SK-N-SH (cell line): ENCODE results near the gene ERLIN1. TPM values are rescaled to one million over a fixed set of nuclear protein-coding genes. Genes with fewer than 3 reads are reported as not detected.

ENCODE experiments used
- CTCF ChIA-PET: fragments of 300-600, 350-600 bp; formaldehyde crosslinking; extraction: SDS; loops from one replicate; lab custom pipeline; 2021; lab: Yijun Ruan, JAX
- POLR2A ChIA-PET: fragments of 350-600 bp; sonication (Branson Sonifier 250); formaldehyde crosslinking; extraction: SDS; loops from one replicate; lab custom pipeline; 2020; ENCODE audit warnings: antibody characterized with exemption, inconsistent platforms; lab: Yijun Ruan, JAX
- DNase-seq: peaks from one replicate; pipeline ENCODE4 v3.0.0; 2012
- H2AFZ ChIP-seq: fragments of 200-600 bp; sonication (generic); 2 replicates; pipeline ENCODE4 v1.8.1; 2016; ENCODE audit warnings: antibody characterized with exemption, mild to moderate bottlenecking, low read depth
- H3F3A ChIP-seq: fragments of 200-600 bp; sonication (generic); replicated peaks from 2 replicates; pipeline ENCODE3; 2016; ENCODE audit warnings: antibody characterized with exemption, mild to moderate bottlenecking; ENCODE audit not compliant: insufficient read depth
- H3K27ac ChIP-seq, 2 experiments: fragments of 200-500 bp in 1 of 2; fragments of 200-600 bp in 1 of 2; sonication (Bioruptor generic) in 1 of 2; sonication (generic), shearing (Covaris generic) in 1 of 2; 2 replicates each; pipeline versions ENCODE4 v1.5.1 to v1.6.1; 2014 to 2016; ENCODE audit warnings: low read depth in 2 of 2, inconsistent platforms in 1 of 2, low read length in 1 of 2, mild to moderate bottlenecking in 1 of 2, mixed read lengths in 1 of 2
- H3K27me3 ChIP-seq: fragments of 200-600 bp; sonication (generic), shearing (Covaris generic); 2 replicates; pipeline ENCODE4 v1.6.1; 2016; ENCODE audit warnings: mixed run types; ENCODE audit not compliant: insufficient read depth
- H3K36me3 ChIP-seq, 2 experiments: fragments of 200-500 bp in 1 of 2; fragments of 200-600 bp in 1 of 2; sonication (Bioruptor generic) in 1 of 2; sonication (generic) in 1 of 2; replicated peaks in 1 of 2; 2 replicates each; pipeline versions ENCODE3 to v1.5.1; 2014 to 2016; ENCODE audit warnings: low read length in 1 of 2, mild to moderate bottlenecking in 1 of 2; ENCODE audit not compliant: insufficient read depth in 2 of 2, control insufficient read depth in 1 of 2
- H3K4me1 ChIP-seq, 2 experiments: fragments of 200-500 bp in 1 of 2; fragments of 200-600 bp in 1 of 2; sonication (Bioruptor generic) in 1 of 2; sonication (generic), shearing (Covaris generic) in 1 of 2; 2 replicates each; pipeline versions ENCODE4 v1.5.1 to v1.6.1; 2014 to 2016; ENCODE audit warnings: low read depth in 1 of 2, low read length in 1 of 2, mixed run types in 1 of 2; ENCODE audit not compliant: insufficient read depth in 2 of 2, control insufficient read depth in 1 of 2
- H3K4me2 ChIP-seq: fragments of 200-600 bp; sonication (generic), shearing (Covaris generic); 2 replicates; pipeline ENCODE4 v1.6.1; 2017; ENCODE audit warnings: mixed run types
- H3K4me3 ChIP-seq, 2 experiments: fragments of 200-500 bp in 1 of 2; fragments of 200-600 bp in 1 of 2; sonication (Bioruptor generic) in 1 of 2; sonication (generic), shearing (Covaris generic) in 1 of 2; 2 replicates each; pipeline versions ENCODE4 v1.5.1 to v1.8.1; 2014 to 2016; ENCODE audit warnings: low read depth in 2 of 2, inconsistent platforms in 1 of 2, low read length in 1 of 2, mild to moderate bottlenecking in 1 of 2, mixed read lengths in 1 of 2, moderate library complexity in 1 of 2
- H3K79me2 ChIP-seq: fragments of 200-600 bp; sonication (generic); 2 replicates; pipeline ENCODE4 v1.8.1; 2017; ENCODE audit warnings: mild to moderate bottlenecking; ENCODE audit not compliant: insufficient read depth
- H3K9ac ChIP-seq: fragments of 200-600 bp; sonication (generic); 2 replicates; pipeline ENCODE4 v1.6.1; 2017; ENCODE audit warnings: mixed run types
- H3K9me2 ChIP-seq: fragments of 200-600 bp; sonication (generic); 2 replicates; pipeline ENCODE4 v1.6.1; 2017; ENCODE audit warnings: mixed run types
- H3K9me3 ChIP-seq: fragments of 200-600 bp; sonication (generic); 2 replicates; pipeline ENCODE4 v1.6.1; 2017; ENCODE audit warnings: mixed run types, mild to moderate bottlenecking, moderate library complexity
- H4K20me1 ChIP-seq: fragments of 200-600 bp; sonication (generic); 2 replicates; pipeline ENCODE4 v1.6.1; 2017; ENCODE audit warnings: mild to moderate bottlenecking, mixed run types; ENCODE audit not compliant: insufficient read depth
- CHD2 ChIP-seq: fragments of 150-350 bp; IDR thresholded peaks from 2 replicates; pipeline ENCODE4 v1.6.1; 2018; ENCODE audit warnings: low read length; ENCODE audit not compliant: partially characterized antibody
- EP300 ChIP-seq, 2 experiments: IDR thresholded peaks; 2 replicates each; pipeline versions ENCODE4 v1.4.0 to v1.6.1; 2012; ENCODE audit warnings: borderline replicate concordance in 1 of 2, low read depth in 1 of 2, low read length in 1 of 2
- FOXM1 ChIP-seq: IDR thresholded peaks from 2 replicates; pipeline ENCODE4 v1.4.0; 2012; ENCODE audit warnings: low read depth, mild to moderate bottlenecking
- MXI1 ChIP-seq: IDR thresholded peaks from 2 replicates; pipeline ENCODE4 v1.6.1; 2012; ENCODE audit warnings: mild to moderate bottlenecking, low read depth, low read length, improper control_type of control experiment
- NFIC ChIP-seq: IDR thresholded peaks from 2 replicates; pipeline ENCODE4 v1.4.0; 2012; ENCODE audit warnings: borderline replicate concordance
- REST ChIP-seq: IDR thresholded peaks from 2 replicates; pipeline ENCODE4 v1.6.1; 2012; ENCODE audit warnings: mild to moderate bottlenecking, low read depth, low read length, moderate library complexity
- RFX5 ChIP-seq: IDR thresholded peaks from 2 replicates; pipeline ENCODE4 v1.6.1; 2012; ENCODE audit warnings: mild to moderate bottlenecking, improper control_type of control experiment, low read length
- SIN3A ChIP-seq: IDR thresholded peaks from 2 replicates; pipeline ENCODE4 v1.6.1; 2012; ENCODE audit warnings: low read depth, mild to moderate bottlenecking, low read length, moderate library complexity, borderline replicate concordance
- TAF1 ChIP-seq: IDR thresholded peaks from 2 replicates; pipeline ENCODE4 v1.6.1; 2012; ENCODE audit warnings: low read depth, mild to moderate bottlenecking, low read length, moderate library complexity, borderline replicate concordance
- TCF12 ChIP-seq: IDR thresholded peaks from 2 replicates; pipeline ENCODE4 v1.4.0; 2012
- USF2 ChIP-seq: fragments of 150-350 bp; IDR thresholded peaks from 2 replicates; pipeline ENCODE4 v1.6.1; 2017; ENCODE audit warnings: antibody characterized with exemption, low read length, low read depth, borderline replicate concordance
- ZBTB33 ChIP-seq: IDR thresholded peaks from 2 replicates; pipeline ENCODE4 v1.4.0; 2012; ENCODE audit warnings: low read depth, borderline replicate concordance
- WGBS: methylation state at CpG from one replicate; pipeline ENCODE4 v1.1.6; 2017; ENCODE audit warnings: low lambda C conversion rate; 5-methylcytosine and 5-hydroxymethylcytosine counted together
- polyA plus RNA-seq, 3 experiments: library from polyadenylated mRNA; depleted of rRNA; stranded (reverse); fragments of >200 nt; gene quantifications; 2 replicates each; pipeline ENCODE4 v1.2.3, GENCODE V29; 2012
- TF ChIP-seq, protein P1 (sequence below): IDR thresholded peaks from 2 replicates; pipeline ENCODE4 v1.4.0; 2012; ENCODE audit warnings: low read depth, borderline replicate concordance

The ERLIN1 gene
- polyA plus RNA-seq, 1 of the 3 experiments (the other 2 are of a cell fraction), result 43.8 TPM

DNA sequence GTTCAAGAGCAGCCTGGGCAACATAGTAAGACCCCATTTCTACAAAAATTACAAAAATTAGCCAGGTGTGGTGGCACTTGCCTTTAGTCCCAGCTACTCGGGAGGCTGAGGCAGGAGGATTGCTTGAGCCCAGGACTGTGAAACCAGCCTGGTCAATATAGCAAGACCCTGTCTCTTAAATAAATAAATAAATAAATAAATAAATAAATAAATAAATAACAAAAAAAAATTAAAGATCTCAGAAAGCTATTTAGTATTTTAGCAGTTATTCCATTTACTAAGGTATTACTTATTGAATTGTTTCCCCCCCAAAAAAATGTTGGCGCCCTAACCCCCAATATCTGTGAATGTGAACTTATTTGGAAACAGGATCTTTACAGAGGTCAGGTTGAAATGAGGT, 53.4 kb downstream of the ERLIN1 start (continued):
- TF ChIP-seq, protein P1, sequence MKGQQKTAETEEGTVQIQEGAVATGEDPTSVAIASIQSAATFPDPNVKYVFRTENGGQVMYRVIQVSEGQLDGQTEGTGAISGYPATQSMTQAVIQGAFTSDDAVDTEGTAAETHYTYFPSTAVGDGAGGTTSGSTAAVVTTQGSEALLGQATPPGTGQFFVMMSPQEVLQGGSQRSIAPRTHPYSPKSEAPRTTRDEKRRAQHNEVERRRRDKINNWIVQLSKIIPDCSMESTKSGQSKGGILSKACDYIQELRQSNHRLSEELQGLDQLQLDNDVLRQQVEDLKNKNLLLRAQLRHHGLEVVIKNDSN, result no peak
- TF ChIP-seq REST (no peak), ZBTB33 (no peak), MXI1 (no peak)

DNA sequence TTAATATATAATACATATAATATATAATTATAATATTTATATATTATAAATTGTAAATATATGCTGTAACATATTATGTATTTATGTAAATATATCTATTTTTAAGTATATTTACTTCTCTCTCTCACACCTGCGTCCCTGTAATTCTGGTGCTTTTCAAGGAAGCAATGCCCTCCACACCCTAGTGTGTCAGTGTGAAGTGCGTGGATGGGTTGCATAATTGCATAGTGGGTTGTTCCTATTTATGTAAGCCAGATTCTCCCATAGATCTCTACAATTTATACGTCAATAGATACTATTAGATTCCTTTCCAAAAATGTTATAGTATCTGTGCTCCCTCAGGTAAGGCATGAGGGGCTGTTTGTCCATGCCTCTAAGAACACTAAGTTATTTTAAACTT, 54.3 kb downstream of the ERLIN1 start:
- Histone ChIP-seq H3K27ac (no peak overlapping the region), H3K27me3 (no peaks in the 10 kb centered on the region; the same call in 1 of the 2 replicates), H3K4me2 (no peak overlapping the region), H3K9ac (no peak overlapping the region), H4K20me1 (no peaks in the 10 kb centered on the region), H3K4me1 (no peaks in the 10 kb centered on the region), H3F3A (no peaks in the 10 kb centered on the region), H3K9me3 (no peaks in the 10 kb centered on the region), H3K36me3 (no peaks in the 10 kb centered on the region), H3K4me3 (no peak overlapping the region), H2AFZ (no peak overlapping the region), H3K79me2 (no peaks in the 10 kb centered on the region), H3K9me2 (no peaks in the 10 kb centered on the region)
- WGBS, result 71% methylated on average over 3 of the region's 3 CpGs
- ChIA-PET CTCF (interaction anchor here (1.1 kb wide), 1 partner anchor 286 kb away, joined by 3 read pairs; no protein-coding TSS in a partner anchor), POLR2A (no interaction called here)
- no peak for DNase-seq
- TF ChIP-seq TAF1, result no peak
- TF ChIP-seq TCF12, result no peak
- no peak for TF ChIP-seq USF2
- no peak for TF ChIP-seq SIN3A
- TF ChIP-seq CHD2, result no peak
- no peak for TF ChIP-seq FOXM1
- TF ChIP-seq EP300 (IDR thresholded peaks at IDR 0.05; ENCODE audit: borderline replicate concordance in 1 of 2, low read depth in 1 of 2, low read length in 1 of 2), result no peak
- TF ChIP-seq NFIC, result no peak
- no peak for TF ChIP-seq ZBTB33
- TF ChIP-seq RFX5, result no peak
